ENCODE measurements around the gene GAS5. TPM values are rescaled to one million over a fixed set of nuclear protein-coding genes. Genes with fewer than 3 reads are reported as not detected.

The GAS5 gene
- total RNA-seq (2014; rRNA removed; shearing (Covaris generic)) = 344 and 358 TPM in 2 replicates
- polyA plus RNA-seq (2016; fragmentation: Nextera tagmentation; extraction: Ambion mirVana) = 143 and 166 TPM in 2 replicates

GRCh38 chr1:173867753-173868265 lies at the start of gene GAS5:
Gene GAS5 (minus strand): TSS chr1:173867989.
- TF ChIP-seq EZH2 (IDR thresholded peaks at IDR 0.05; ENCODE audit: insufficient read depth, poor library complexity, severe bottlenecking) = no peak
- H3K9me2 ChIP-seq (ENCODE audit: insufficient read depth) = no peaks in the 10 kb centered on the region
- in situ Hi-C loops (cut with MboI) = no loop called here
- peaks cover 52% of the 10 kb centered on the region for H3K36me3 ChIP-seq (ENCODE audit: low read depth)
- H3K27me3 ChIP-seq (replicated peaks; ENCODE audit: insufficient read depth) = no peaks in the 10 kb centered on the region
- peak within 1 kb of the TSS; percentile 93 for H3K4me3 ChIP-seq
- peaks cover 26% of the 10 kb centered on the region; the same call in 1 of the 2 replicates for H3K4me1 ChIP-seq (ENCODE audit: insufficient read depth)
- peaks cover 49% of the 10 kb centered on the region for H3K79me2 ChIP-seq (ENCODE audit: insufficient read depth)
- WGBS, 2 experiments (ENCODE audit: low coverage in 1 of 2, low lambda C conversion rate in 2 of 2, missing lambda C conversion rate in 2 of 2) = 1 to 2% methylated on average over 28 to 30 of the region's 30 CpGs
- peak within 1 kb of the TSS; percentile 85 for H2AFZ ChIP-seq
- H3F3A ChIP-seq (ENCODE audit: insufficient read depth) = peaks cover 62% of the 10 kb centered on the region
- peak within 1 kb of the TSS; percentile 85 for H3K27ac ChIP-seq
- H4K20me1 ChIP-seq (ENCODE audit: insufficient read depth) = peaks cover 19% of the 10 kb centered on the region
- DNase-seq = peak; percentile 99
- no peaks in the 10 kb centered on the region for H3K9me3 ChIP-seq (ENCODE audit: low read depth)
- peak within 1 kb of the TSS; percentile 94 for H3K9ac ChIP-seq
- peak within 1 kb of the TSS; percentile 98 for H3K4me2 ChIP-seq (ENCODE audit: unreplicated experiment)

- TF ChIP-seq EZH2 (IDR thresholded peaks at IDR 0.05; ENCODE audit: insufficient read depth, poor library complexity, severe bottlenecking) (no peak), EZH2phosphoT487 (IDR thresholded peaks at IDR 0.05; ENCODE audit: insufficient read depth, low read depth) (no peak)
- 76 to 89% methylated on average over 3 of the region's 3 CpGs for WGBS, 2 experiments (ENCODE audit: low coverage in 1 of 2, low lambda C conversion rate in 2 of 2, missing lambda C conversion rate in 2 of 2)
These were observed 49.4 kb upstream of the GAS5 start, which contains the start of gene SERPINC1 for GRCh38 chr1:173917149-173917548. Gene SERPINC1 (minus strand): TSS chr1:173917327. CDS start chr1:173917259, 68 bp downstream.

DNA sequence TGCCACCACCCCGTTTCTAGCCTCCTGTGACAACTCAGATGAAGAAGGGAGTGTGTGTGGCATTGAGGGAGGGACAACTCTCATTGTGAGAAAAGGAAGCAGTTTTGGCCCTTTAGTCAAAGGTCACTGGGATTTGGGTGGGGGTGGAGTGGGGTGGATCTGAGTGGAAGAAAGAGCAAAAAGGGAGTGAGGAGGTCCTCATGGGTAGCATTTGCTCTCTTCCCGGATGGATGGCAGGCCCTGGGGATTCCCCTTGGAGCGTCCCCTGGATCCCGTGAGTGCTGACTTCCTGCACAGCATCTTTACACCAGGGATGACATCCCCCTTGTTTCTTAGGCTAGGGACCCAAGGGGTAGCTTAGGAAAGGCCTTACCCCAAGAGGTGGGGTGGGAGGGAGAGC lies 48.9 kb upstream of the GAS5 start:
- in situ Hi-C loops (cut with MboI) = no loop called here
- Histone ChIP-seq H3K9me3 (ENCODE audit: low read depth) (no peaks in the 10 kb centered on the region), H3K9me2 (ENCODE audit: insufficient read depth) (no peaks in the 10 kb centered on the region), H3K27ac (no peak overlapping the region), H3K79me2 (ENCODE audit: insufficient read depth) (no peaks in the 10 kb centered on the region), H2AFZ (no peak overlapping the region), H3K36me3 (ENCODE audit: low read depth) (no peaks in the 10 kb centered on the region), H3F3A (ENCODE audit: insufficient read depth) (no peaks in the 10 kb centered on the region), H3K4me3 (no peak overlapping the region), H3K27me3 (replicated peaks; ENCODE audit: insufficient read depth) (no peaks in the 10 kb centered on the region), H3K4me1 (ENCODE audit: insufficient read depth) (no peaks in the 10 kb centered on the region), H3K4me2 (ENCODE audit: unreplicated experiment) (no peak overlapping the region), H4K20me1 (ENCODE audit: insufficient read depth) (no peaks in the 10 kb centered on the region), H3K9ac (no peak overlapping the region)
- no peak for DNase-seq
- 60 to 67% methylated on average over 4 of the region's 4 CpGs for WGBS, 2 experiments (ENCODE audit: low coverage in 1 of 2, low lambda C conversion rate in 2 of 2, missing lambda C conversion rate in 2 of 2)
- TF ChIP-seq EZH2 (IDR thresholded peaks at IDR 0.05; ENCODE audit: insufficient read depth, poor library complexity, severe bottlenecking) (no peak), EZH2phosphoT487 (IDR thresholded peaks at IDR 0.05; ENCODE audit: insufficient read depth, low read depth) (no peak)

More at GRCh38 chr1:173917149-173917548, 49.4 kb upstream of the GAS5 start, which contains the start of gene SERPINC1:
- H3K4me1 ChIP-seq (ENCODE audit: insufficient read depth) = no peaks in the 10 kb centered on the region
- no peak within 1 kb of the TSS for H3K9ac ChIP-seq
- no peaks in the 10 kb centered on the region for H3K79me2 ChIP-seq (ENCODE audit: insufficient read depth)
- no peak for DNase-seq
- H3K9me2 ChIP-seq (ENCODE audit: insufficient read depth) = no peaks in the 10 kb centered on the region
- no peak within 1 kb of the TSS for H3K4me3 ChIP-seq
- in situ Hi-C loops (cut with MboI) = no loop called here
- H3K36me3 ChIP-seq (ENCODE audit: low read depth) = no peaks in the 10 kb centered on the region
- H3K27me3 ChIP-seq (replicated peaks; ENCODE audit: insufficient read depth) = no peaks in the 10 kb centered on the region
- no peaks in the 10 kb centered on the region for H4K20me1 ChIP-seq (ENCODE audit: insufficient read depth)
- no peak within 1 kb of the TSS for H2AFZ ChIP-seq
- no peaks in the 10 kb centered on the region for H3K9me3 ChIP-seq (ENCODE audit: low read depth)
- no peak within 1 kb of the TSS for H3K27ac ChIP-seq
- no peak within 1 kb of the TSS for H3K4me2 ChIP-seq (ENCODE audit: unreplicated experiment)
- H3F3A ChIP-seq (ENCODE audit: insufficient read depth) = no peaks in the 10 kb centered on the region

DNA sequence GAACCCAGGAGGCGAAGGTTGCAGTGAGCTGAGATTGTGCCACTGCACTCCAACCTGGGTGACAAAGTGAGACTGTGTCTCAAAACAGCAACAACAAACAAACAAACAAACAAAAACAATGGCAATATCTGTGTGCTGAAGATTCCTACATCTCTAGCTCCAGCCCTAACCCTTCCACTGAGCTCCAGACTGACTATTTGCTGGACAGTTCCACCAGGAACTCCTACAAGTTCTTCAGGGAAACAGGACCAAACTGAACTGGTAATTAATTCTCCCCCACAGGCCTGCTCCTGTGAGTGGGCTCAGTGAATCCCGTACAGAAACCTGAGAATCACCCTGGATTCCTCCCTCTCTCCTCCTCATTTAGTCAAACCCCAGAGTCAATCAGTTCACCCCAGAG lies 47.8 kb upstream of the GAS5 start:
- Histone ChIP-seq H3K4me2 (ENCODE audit: unreplicated experiment) (no peak overlapping the region), H3K36me3 (ENCODE audit: low read depth) (no peaks in the 10 kb centered on the region), H3K9ac (no peak overlapping the region), H3K9me3 (ENCODE audit: low read depth) (no peaks in the 10 kb centered on the region), H3K4me3 (no peak overlapping the region), H3K79me2 (ENCODE audit: insufficient read depth) (no peaks in the 10 kb centered on the region), H3K9me2 (ENCODE audit: insufficient read depth) (no peaks in the 10 kb centered on the region), H4K20me1 (ENCODE audit: insufficient read depth) (no peaks in the 10 kb centered on the region), H3K4me1 (ENCODE audit: insufficient read depth) (no peaks in the 10 kb centered on the region), H3K27ac (no peak overlapping the region), H2AFZ (no peak overlapping the region), H3F3A (ENCODE audit: insufficient read depth) (no peaks in the 10 kb centered on the region), H3K27me3 (replicated peaks; ENCODE audit: insufficient read depth) (no peaks in the 10 kb centered on the region)
- WGBS, 2 experiments (ENCODE audit: low coverage in 1 of 2, low lambda C conversion rate in 2 of 2, missing lambda C conversion rate in 2 of 2) = 52 to 65% methylated on average over 2 of the region's 2 CpGs
- in situ Hi-C loops (cut with MboI) = no loop called here
- TF ChIP-seq EZH2 (IDR thresholded peaks at IDR 0.05; ENCODE audit: insufficient read depth, poor library complexity, severe bottlenecking) (no peak), EZH2phosphoT487 (IDR thresholded peaks at IDR 0.05; ENCODE audit: insufficient read depth, low read depth) (no peak)
- no peak for DNase-seq

All from GM23248 (cell line).